Activated CD4-positive, alpha-beta T cell treated with anti-CD3 and anti-CD28 coated beads, Interleukin-2, amount 10 ng/mL, durations not matched to agents 7 days and 5 days (primary cell): ENCODE measurements around the gene LPCAT1. TPM values are rescaled to one million over a fixed set of nuclear protein-coding genes. Genes with fewer than 3 reads are reported as not detected.

Experiments used
- CTCF ChIA-PET: fragments of 350-600 bp; sonication (Branson Sonifier 250); formaldehyde crosslinking; loops from one replicate; lab custom pipeline; 2021; ENCODE audit warnings: antibody characterized with exemption; lab: Charles Lee
- POLR2A ChIA-PET: fragments of 350-600 bp; sonication (Branson Sonifier 250); formaldehyde crosslinking; loops from one replicate; lab custom pipeline; 2021; ENCODE audit warnings: antibody characterized with exemption; lab: Charles Lee
- DNase-seq: peaks from one replicate; pipeline ENCODE4 v3.0.0-alpha.2; 2020
- H3K27ac Mint-ChIP-seq: one replicate; pipeline ENCODE4 v1.8.0; 2021; ENCODE audit warnings: mild to moderate bottlenecking, moderate library complexity, mixed read lengths
- H3K27me3 Mint-ChIP-seq: one replicate; pipeline ENCODE4 v1.8.0; 2021; ENCODE audit warnings: mixed read lengths
- H3K36me3 Mint-ChIP-seq: one replicate; pipeline ENCODE4 v1.8.0; 2021; ENCODE audit warnings: low read depth, mixed read lengths
- H3K4me1 Mint-ChIP-seq: one replicate; pipeline ENCODE4 v1.8.0; 2021; ENCODE audit warnings: mixed read lengths
- H3K4me3 Mint-ChIP-seq: one replicate; pipeline ENCODE4 v1.8.0; 2021; ENCODE audit warnings: mild to moderate bottlenecking, moderate library complexity, mixed read lengths
- H3K9me3 Mint-ChIP-seq: one replicate; pipeline ENCODE4 v1.8.0; 2021; ENCODE audit warnings: mixed read lengths
- total RNA-seq, 2 experiments: library from RNA; stranded (reverse); gene quantifications; one replicate each; pipeline ENCODE4 v1.2.3, GENCODE V29; 2021

The LPCAT1 gene
- total RNA-seq, 2 experiments from 2014 or later, result 69.5 to 77.0 TPM

DNA sequence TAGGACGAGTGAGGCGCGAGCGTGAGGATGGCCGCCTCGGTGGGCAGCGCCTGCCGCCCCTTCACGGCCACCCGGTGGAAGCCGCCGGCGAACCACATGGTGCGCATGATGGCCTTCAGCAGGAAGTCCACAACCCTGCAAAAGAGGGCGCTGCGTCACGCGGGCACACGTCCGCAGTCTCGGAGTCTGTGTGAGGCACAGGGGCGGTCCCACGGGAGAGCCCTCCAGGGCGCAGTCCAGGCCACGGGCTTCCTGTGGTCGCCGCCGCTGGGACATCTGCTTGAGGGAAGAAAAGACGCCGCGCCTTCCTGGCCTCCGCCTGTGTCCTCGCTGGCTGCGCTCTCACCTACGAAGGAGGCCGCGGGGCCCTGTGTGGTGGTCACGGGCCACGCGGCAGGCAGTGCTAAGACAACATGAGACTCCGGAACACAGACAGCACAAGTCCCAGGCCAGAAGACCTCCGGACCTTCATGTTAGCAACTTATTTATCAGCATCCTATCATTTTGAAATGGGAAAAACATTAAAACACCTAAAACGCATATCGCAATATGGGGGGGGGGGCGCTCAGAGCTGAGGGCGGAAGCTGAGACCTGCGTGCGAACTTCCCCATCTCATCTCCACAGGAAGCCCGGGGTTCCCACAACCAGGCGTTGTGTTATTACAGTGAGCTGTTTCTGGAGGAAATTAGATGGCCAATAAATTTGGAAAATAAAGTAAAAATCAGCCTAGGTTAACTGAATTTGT is 28.8 kb downstream of the LPCAT1 start:
- Mint-ChIP-seq H3K4me3 (peak overlapping the region; percentile 55), H3K36me3 (peaks cover 39% of the 10 kb centered on the region), H3K4me1 (peaks cover 52% of the 10 kb centered on the region), H3K27ac (peak overlapping the region; percentile 87), H3K9me3 (no peaks in the 10 kb centered on the region), H3K27me3 (no peaks in the 10 kb centered on the region)
- POLR2A ChIA-PET, result no interaction called here
- peak; percentile 39 for DNase-seq
- CTCF ChIA-PET, result no interaction called here

- no peak overlapping the region for H3K4me3 Mint-ChIP-seq
- H3K9me3 Mint-ChIP-seq, result no peaks in the 10 kb centered on the region
- H3K36me3 Mint-ChIP-seq, result peaks cover 39% of the 10 kb centered on the region
- H3K4me1 Mint-ChIP-seq, result peaks cover 61% of the 10 kb centered on the region
- H3K27ac Mint-ChIP-seq, result peak overlapping the region; percentile 87
- ChIA-PET POLR2A (no interaction called here), CTCF (no interaction called here)
- H3K27me3 Mint-ChIP-seq, result no peaks in the 10 kb centered on the region
- no peak for DNase-seq
Observed at GRCh38 chr5:1493941-1494340, 29.8 kb downstream of the LPCAT1 start.

DNA sequence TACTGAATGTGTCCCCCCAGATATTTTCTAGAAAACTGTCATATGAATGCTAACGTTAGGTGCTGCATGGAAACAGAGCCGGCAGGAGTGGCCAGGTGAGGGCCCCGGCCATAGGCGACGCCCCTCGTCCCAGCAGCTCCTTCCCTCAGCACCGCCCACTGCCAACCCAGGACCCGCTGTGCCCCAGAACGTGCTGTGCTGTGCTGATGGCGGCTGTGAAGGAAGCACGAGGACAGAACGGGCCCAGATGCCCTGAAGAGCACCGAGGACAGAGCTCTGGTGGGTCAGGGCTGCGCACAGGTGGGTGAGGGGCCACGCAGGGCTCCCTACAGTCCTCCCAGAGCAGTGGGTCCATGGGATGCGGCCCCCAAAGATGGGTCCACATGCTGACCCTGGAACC is 30.3 kb downstream of the LPCAT1 start:
- POLR2A ChIA-PET, result no interaction called here
- H3K36me3 Mint-ChIP-seq, result peaks cover 35% of the 10 kb centered on the region
- no peaks in the 10 kb centered on the region for H3K9me3 Mint-ChIP-seq
- no peaks in the 10 kb centered on the region for H3K27me3 Mint-ChIP-seq
- DNase-seq, result no peak
- no peak overlapping the region for H3K4me3 Mint-ChIP-seq
- peak overlapping the region; percentile 19 for H3K27ac Mint-ChIP-seq
- CTCF ChIA-PET, result interaction anchor here (1.8 kb wide), 1 partner anchor 15 kb away, joined by 5 read pairs; no protein-coding TSS in a partner anchor
- H3K4me1 Mint-ChIP-seq, result peaks cover 64% of the 10 kb centered on the region

DNA sequence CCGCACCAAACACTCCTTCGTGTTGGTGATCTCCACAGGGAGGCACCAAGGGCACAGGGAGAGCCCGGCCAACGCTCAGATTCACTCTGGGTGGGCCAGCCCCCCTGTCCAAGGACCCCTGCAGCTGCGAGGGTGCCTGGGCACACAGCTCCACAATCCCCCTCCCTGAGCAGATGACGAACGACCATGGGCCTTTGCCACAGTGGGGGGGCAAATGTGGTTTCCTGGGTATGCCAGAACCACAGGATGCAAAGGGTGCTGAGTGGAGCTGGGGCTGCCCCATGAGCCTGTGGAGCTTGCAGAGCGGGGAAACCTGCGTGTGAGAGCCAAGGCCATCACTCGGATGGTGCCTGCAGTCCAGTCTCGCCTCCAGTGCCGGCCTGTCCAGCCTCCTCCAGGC is 31.0 kb downstream of the LPCAT1 start:
- Mint-ChIP-seq H3K4me3 (no peak overlapping the region), H3K36me3 (peaks cover 36% of the 10 kb centered on the region)

GRCh38 chr5:1490376-1490775 is 33.4 kb downstream of the LPCAT1 start:
- Mint-ChIP-seq H3K36me3 (peaks cover 37% of the 10 kb centered on the region), H3K9me3 (no peaks in the 10 kb centered on the region), H3K27ac (no peak overlapping the region), H3K4me1 (peaks cover 53% of the 10 kb centered on the region), H3K27me3 (no peaks in the 10 kb centered on the region), H3K4me3 (no peak overlapping the region)
- ChIA-PET CTCF (no interaction called here), POLR2A (no interaction called here)
- no peak for DNase-seq

More for the DNA sequence above, 31.0 kb downstream of the LPCAT1 start:
- POLR2A ChIA-PET, result no interaction called here
- CTCF ChIA-PET, result interaction anchor here (1.8 kb wide), 1 partner anchor 14 kb away, joined by 5 read pairs; no protein-coding TSS in a partner anchor
- Mint-ChIP-seq H3K27me3 (no peaks in the 10 kb centered on the region), H3K4me1 (peaks cover 63% of the 10 kb centered on the region), H3K27ac (no peak overlapping the region), H3K9me3 (no peaks in the 10 kb centered on the region)
- no peak for DNase-seq

GRCh38 chr5:1489754-1490153 is 34.0 kb downstream of the LPCAT1 start:
- H3K27ac Mint-ChIP-seq, result peak overlapping the region; percentile 16
- no peaks in the 10 kb centered on the region for H3K9me3 Mint-ChIP-seq
- H3K36me3 Mint-ChIP-seq, result peaks cover 37% of the 10 kb centered on the region
- CTCF ChIA-PET, result no interaction called here
- DNase-seq, result no peak
- no peak overlapping the region for H3K4me3 Mint-ChIP-seq
- peaks cover 47% of the 10 kb centered on the region for H3K4me1 Mint-ChIP-seq
- no peaks in the 10 kb centered on the region for H3K27me3 Mint-ChIP-seq
- POLR2A ChIA-PET, result no interaction called here

GRCh38 chr5:1488882-1489680 is 34.7 kb downstream of the LPCAT1 start:
- H3K36me3 Mint-ChIP-seq, result peaks cover 34% of the 10 kb centered on the region
- no peak for DNase-seq
- H3K4me1 Mint-ChIP-seq, result peaks cover 44% of the 10 kb centered on the region
- H3K27me3 Mint-ChIP-seq, result no peaks in the 10 kb centered on the region
- POLR2A ChIA-PET, result no interaction called here
- no peaks in the 10 kb centered on the region for H3K9me3 Mint-ChIP-seq
- CTCF ChIA-PET, result no interaction called here
- peak overlapping the region; percentile 16 for H3K27ac Mint-ChIP-seq
- H3K4me3 Mint-ChIP-seq, result no peak overlapping the region

DNA sequence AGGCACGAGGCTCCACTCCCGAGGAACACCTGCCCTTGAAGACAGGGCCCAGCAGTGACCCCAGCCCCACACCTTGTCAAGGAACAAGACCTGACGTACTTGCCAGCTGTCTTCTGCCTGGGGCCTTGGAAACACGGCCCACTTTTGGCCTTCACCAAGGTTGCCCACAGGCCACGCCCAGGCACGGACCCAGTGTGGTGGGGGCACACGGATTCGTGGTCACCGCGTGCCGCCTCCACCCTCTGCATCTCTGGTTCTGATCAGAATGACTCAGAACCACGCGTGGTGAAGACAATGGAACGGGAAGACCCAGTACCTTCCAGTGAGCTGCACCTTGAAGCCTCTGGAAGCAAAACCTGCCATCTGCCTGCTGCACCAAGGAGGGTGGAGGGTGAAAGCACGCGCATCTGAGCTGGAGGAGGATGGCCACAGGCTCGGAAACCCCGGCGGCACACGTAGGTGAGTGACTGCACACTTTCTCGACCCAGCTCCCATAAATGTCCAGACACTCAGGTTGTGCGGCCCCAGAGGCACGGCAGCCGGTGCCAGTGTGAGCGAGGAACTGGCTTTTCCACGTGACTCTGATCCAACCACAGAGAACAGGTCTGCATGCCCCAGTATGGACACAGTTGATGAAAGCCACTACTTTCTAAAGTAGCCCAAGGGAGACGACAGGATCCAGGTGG is 36.5 kb downstream of the LPCAT1 start:
- peaks cover 23% of the 10 kb centered on the region for H3K36me3 Mint-ChIP-seq
- POLR2A ChIA-PET, result no interaction called here

DNA sequence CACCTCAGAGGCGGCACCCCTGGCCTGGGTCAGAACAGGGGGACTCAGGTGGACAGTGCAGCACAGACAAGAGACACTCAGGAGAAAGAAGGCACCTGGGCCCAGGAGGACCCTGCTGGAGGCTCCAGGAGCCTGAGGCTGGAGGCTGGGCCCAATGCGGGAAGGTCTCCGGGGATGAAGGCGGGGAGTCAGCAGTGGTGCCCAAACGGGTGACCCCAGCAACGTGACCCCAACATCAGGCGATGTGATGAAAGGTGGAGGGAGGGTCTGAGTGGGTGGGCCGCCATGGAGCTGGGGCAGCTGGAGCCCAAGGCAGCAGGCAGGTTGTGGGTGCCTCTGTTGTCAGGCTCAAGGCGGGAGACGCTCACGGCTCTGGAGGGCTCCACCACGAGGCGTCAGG is 37.5 kb downstream of the LPCAT1 start:
- Mint-ChIP-seq H3K36me3 (peaks cover 14% of the 10 kb centered on the region), H3K9me3 (no peaks in the 10 kb centered on the region), H3K27ac (no peak overlapping the region), H3K4me3 (no peak overlapping the region), H3K4me1 (peaks cover 28% of the 10 kb centered on the region), H3K27me3 (no peaks in the 10 kb centered on the region)
- ChIA-PET POLR2A (interaction anchor here (0.7 kb wide), 1 partner anchor 11 kb away, joined by 3 read pairs; no protein-coding TSS in a partner anchor), CTCF (no interaction called here)
- DNase-seq, result no peak

More for the DNA sequence above, 36.5 kb downstream of the LPCAT1 start:
- CTCF ChIA-PET, result no interaction called here
- no peak overlapping the region for H3K4me3 Mint-ChIP-seq
- DNase-seq, result no peak
- H3K9me3 Mint-ChIP-seq, result no peaks in the 10 kb centered on the region
- peaks cover 27% of the 10 kb centered on the region for H3K4me1 Mint-ChIP-seq
- peak overlapping the region; percentile 50 for H3K27ac Mint-ChIP-seq
- no peaks in the 10 kb centered on the region for H3K27me3 Mint-ChIP-seq

- Mint-ChIP-seq H3K4me3 (no peak overlapping the region), H3K4me1 (peaks cover 22% of the 10 kb centered on the region), H3K36me3 (peaks cover 8% of the 10 kb centered on the region), H3K27me3 (no peaks in the 10 kb centered on the region), H3K27ac (no peak overlapping the region), H3K9me3 (no peaks in the 10 kb centered on the region)
- DNase-seq, result no peak
- POLR2A ChIA-PET, result no interaction called here
- CTCF ChIA-PET, result no interaction called here
Observed at GRCh38 chr5:1485579-1486118, 38.1 kb downstream of the LPCAT1 start.

- Mint-ChIP-seq H3K36me3 (peaks cover 8% of the 10 kb centered on the region), H3K27me3 (no peaks in the 10 kb centered on the region), H3K27ac (no peak overlapping the region), H3K4me3 (no peak overlapping the region), H3K4me1 (peaks cover 19% of the 10 kb centered on the region), H3K9me3 (no peaks in the 10 kb centered on the region)
- no peak for DNase-seq
- ChIA-PET POLR2A (no interaction called here), CTCF (interaction anchor here (0.6 kb wide), 1 partner anchor 22 kb away, joined by 4 read pairs; no protein-coding TSS in a partner anchor)
Observed at GRCh38 chr5:1484730-1485578, 38.8 kb downstream of the LPCAT1 start.
